ENCODE results near the gene ILKAP.

The ILKAP gene

DNA sequence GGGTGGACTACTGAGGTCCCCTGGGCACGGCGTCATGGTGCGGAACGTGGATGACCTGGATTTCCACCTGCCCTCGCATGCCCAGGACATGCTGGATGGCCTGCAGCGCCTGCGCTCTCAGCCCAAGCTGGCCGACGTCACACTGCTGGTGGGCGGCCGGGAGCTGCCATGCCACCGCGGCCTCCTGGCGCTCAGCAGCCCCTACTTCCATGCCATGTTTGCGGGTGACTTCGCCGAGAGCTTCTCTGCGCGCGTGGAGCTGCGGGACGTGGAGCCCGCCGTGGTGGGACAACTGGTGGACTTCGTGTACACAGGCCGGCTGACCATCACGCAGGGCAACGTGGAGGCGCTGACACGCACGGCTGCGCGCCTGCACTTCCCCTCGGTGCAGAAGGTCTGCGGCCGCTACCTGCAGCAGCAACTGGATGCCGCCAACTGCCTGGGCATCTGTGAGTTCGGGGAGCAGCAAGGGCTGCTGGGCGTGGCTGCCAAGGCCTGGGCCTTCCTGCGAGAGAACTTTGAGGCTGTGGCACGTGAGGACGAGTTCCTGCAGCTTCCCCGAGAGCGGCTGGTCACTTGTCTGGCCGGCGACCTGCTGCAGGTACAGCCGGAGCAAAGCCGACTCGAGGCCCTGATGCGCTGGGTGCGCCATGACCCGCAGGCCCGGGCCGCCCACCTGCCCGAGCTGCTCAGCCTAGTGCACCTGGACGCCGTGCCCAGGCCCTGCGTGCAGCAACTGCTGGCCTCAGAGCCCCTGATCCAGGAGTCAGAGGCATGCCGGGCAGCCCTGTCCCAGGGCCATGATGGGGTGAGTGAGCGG is 62.6 kb downstream of the ILKAP start:
- no peak for TF ChIP-seq POLR2A (IDR thresholded peaks at IDR 0.05; ENCODE audit: low read depth, low read length)
- FAIRE-seq = no peak
- DNase-seq (ENCODE audit: insufficient read length, low spot score) = no peak

GRCh38 chr2:238140040-238140439 is 63.5 kb downstream of the ILKAP start:
- no peak for FAIRE-seq
- no peak for TF ChIP-seq POLR2A (IDR thresholded peaks at IDR 0.05; ENCODE audit: low read depth, low read length)
- no peak for DNase-seq (ENCODE audit: insufficient read length, low spot score)

- FAIRE-seq = no peak
Observed at GRCh38 chr2:238139196-238140039, 64.1 kb downstream of the ILKAP start.

GRCh38 chr2:238138331-238139195 is 64.9 kb downstream of the ILKAP start, which contains the start of gene KLHL30:
Gene KLHL30 (plus strand): TSS chr2:238138668. CDS start chr2:238140755, 2,087 bp downstream.
- FAIRE-seq (no peak), DNase-seq (ENCODE audit: insufficient read length, low spot score) (no peak)
- TF ChIP-seq POLR2A (IDR thresholded peaks at IDR 0.05; ENCODE audit: low read depth, low read length) = no peak

More at GRCh38 chr2:238139196-238140039, 64.1 kb downstream of the ILKAP start:
- TF ChIP-seq POLR2A (IDR thresholded peaks at IDR 0.05; ENCODE audit: low read depth, low read length) = no peak
- no peak for DNase-seq (ENCODE audit: insufficient read length, low spot score)

GRCh38 chr2:238137885-238138284 is 65.6 kb downstream of the ILKAP start:
- TF ChIP-seq POLR2A (IDR thresholded peaks at IDR 0.05; ENCODE audit: low read depth, low read length) = no peak
- no peak for DNase-seq (ENCODE audit: insufficient read length, low spot score)
- FAIRE-seq = no peak

DNA sequence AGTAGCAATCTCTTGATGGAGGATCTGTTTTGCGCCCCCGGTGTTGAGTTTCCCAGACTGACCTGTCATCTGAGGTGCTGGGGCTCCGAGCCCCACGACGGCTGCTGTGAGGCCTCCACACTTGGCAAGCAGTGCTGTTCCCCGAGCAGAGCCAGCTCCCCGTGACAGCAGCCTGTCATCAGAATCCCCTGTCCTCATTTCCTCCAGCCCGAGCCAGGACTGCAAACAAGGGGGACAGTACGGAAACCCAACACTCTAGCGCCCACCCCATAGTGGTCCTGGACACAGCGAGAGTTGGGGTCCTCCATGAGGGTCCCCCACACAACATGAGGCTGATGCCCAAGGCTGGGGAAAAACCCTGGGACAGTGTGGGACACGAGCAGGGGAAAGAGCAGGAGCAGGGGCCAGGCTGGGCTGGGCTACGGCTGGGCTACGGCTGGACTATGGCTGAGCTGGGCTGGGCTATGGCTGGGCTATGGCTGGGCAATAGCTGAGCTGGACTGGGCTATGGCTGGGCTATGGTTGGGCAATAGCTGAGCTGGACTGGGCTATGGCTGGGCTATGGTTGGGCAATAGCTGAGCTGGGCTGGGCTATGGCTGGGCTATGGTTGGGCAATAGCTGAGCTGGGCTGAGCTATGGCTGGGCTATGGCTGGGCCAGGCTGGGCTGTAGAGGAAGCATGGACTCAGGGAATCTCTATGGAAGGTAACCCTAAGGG is 66.5 kb downstream of the ILKAP start:
- no peak for TF ChIP-seq POLR2A (IDR thresholded peaks at IDR 0.05; ENCODE audit: low read depth, low read length)
- DNase-seq (ENCODE audit: insufficient read length, low spot score) = no peak
- FAIRE-seq = no peak

GRCh38 chr2:238135601-238136150 is 67.8 kb downstream of the ILKAP start:
- FAIRE-seq = no peak
- TF ChIP-seq POLR2A (IDR thresholded peaks at IDR 0.05; ENCODE audit: low read depth, low read length) = no peak
- DNase-seq (ENCODE audit: insufficient read length, low spot score) = no peak

GRCh38 chr2:238134393-238134785 is 69.1 kb downstream of the ILKAP start:
- no peak for TF ChIP-seq POLR2A (IDR thresholded peaks at IDR 0.05; ENCODE audit: low read depth, low read length)
- FAIRE-seq = no peak
- no peak for DNase-seq (ENCODE audit: insufficient read length, low spot score)

DNA sequence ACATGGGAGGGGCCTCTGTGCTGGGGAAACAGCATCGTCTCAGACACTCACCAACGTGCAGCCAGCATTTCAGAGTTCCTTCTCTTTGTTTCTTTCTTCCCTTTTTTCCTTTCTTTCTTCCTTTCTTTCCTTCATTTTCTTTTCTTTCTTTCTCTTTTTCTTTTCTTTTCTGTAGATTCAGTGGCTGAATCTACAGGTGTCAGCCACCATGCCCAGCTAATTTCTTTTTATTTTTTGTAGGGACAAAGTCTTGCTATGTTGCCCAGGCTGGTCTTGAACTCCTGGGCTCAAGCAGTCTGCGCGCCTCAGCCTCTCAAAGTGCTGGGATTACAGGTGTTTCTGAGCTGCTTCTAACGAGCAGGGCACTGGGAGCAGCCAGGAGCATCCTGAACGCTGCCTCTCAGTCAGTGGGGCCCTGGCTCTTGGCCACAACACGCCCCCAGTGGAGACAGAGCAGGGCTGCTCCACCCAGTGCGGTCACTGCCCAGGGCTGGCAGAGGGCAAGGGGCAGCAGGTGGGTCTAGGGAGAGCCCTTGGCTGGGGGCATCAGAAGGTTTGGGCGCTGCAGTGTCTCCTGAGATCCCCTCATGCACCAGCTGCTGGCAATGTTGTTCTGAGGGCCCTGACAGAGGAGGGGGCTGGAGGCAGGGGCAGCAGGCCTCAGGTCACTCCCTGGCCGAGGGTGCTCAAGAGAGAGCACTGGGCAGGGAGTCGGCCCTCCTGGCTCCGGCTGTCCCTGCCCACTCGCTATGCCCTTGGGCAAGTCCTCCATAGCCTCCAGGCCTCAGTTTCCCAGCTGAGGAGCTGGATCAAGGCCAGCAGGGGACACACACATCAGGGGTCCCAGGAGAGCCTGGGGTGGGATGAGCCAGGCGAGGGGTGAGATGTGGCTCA is 69.7 kb downstream of the ILKAP start:
- no peak for TF ChIP-seq POLR2A (IDR thresholded peaks at IDR 0.05; ENCODE audit: low read depth, low read length)
- DNase-seq (ENCODE audit: insufficient read length, low spot score) = no peak
- no peak for FAIRE-seq

- no peak for TF ChIP-seq POLR2A (IDR thresholded peaks at IDR 0.05; ENCODE audit: low read depth, low read length)
- FAIRE-seq = no peak
- DNase-seq (ENCODE audit: insufficient read length, low spot score) = no peak
Observed at GRCh38 chr2:238132463-238133450, 70.7 kb downstream of the ILKAP start.
